ENCODE measurements around the gene MED17.
A peak's percentile ranks its signal among the peaks of the same experiment; 100 is the strongest.

MED17 gene

DNA sequence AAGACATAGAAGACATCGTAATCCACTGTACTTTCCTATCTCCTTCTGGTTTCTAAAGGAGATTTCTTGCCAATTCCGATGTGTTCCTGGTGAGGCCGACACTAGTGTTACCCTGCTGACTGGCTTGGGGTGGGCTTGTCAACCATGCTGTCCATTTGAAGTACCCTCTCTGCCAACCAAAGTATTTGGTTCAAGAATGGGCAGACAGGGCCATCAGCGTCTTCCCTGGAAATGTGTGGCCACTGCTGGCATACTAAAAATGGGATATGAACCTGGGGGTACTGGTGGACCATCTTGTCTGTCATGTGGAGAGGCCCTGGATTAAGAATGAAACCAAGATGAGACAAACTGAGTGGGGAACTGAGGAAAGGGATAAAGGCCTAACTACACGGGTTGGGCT, 68.2 kb downstream of the MED17 start:
- no peak for DNase-seq

DNA sequence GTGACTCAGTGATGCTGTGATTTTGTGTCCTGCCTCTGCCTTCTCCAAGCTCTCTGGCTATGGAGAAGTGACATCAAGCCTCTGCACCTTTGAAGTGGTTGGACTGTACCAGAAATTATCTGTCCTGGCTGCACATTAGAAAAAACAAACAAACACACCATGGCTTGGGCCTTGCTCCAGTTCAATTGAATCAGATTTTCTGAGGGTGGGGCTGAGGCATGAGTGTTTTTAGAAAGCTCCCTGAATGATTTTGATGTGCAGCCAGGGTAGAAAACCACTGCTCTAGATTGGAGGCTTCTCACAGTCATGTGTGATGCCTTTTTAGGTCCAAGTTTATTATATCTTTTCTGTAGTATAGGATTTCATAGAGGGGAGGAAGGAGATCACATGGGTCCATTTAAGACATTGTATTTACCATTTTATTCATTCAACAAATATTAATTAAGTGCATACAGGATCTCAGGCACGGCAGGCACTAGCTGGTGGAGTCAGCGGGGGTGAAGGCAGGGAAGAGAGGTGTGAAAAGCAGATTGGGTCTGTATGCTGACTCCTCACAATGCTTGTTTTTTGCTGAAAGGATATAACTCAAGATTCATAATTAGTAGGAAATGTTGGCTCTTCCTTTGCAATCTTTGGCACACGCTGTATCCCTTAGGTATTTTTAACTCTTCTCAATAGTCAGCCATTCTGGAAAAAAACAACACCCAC, 73.5 kb downstream of the MED17 start:
- DNase-seq, result peak in 1 of 14 donors; percentile 9

DNA sequence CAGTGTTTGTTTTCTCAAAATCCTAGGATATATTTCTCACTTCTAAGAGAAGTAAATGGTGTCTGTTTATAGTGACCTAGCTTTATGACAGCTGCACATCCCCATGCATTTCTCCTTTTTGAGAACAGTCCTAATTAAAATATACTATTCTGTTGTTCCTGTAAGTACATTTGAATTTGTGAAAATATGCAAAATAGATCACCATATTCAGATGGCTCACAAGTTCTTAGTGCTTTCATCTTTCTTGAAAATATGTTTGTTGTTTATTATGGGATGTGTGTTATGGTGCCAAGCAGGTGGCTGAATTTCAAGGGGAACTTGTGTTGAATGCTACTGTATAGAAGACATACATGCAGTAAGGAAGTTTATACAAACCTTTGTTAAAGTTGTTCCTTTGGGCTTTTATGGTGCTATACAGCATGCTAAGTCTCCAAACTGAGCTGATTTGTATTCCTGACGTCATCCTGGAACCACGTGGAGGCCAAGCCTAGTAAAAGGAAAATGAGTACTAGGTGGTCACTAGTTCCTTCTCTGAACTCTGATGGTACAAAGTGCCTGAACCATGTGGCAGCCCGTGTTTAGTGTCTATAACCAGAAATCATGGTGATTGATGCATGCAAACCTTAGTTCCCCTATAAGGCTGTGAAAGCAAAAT, 74.2 kb downstream of the MED17 start:
- DNase-seq, result no peak

DNA sequence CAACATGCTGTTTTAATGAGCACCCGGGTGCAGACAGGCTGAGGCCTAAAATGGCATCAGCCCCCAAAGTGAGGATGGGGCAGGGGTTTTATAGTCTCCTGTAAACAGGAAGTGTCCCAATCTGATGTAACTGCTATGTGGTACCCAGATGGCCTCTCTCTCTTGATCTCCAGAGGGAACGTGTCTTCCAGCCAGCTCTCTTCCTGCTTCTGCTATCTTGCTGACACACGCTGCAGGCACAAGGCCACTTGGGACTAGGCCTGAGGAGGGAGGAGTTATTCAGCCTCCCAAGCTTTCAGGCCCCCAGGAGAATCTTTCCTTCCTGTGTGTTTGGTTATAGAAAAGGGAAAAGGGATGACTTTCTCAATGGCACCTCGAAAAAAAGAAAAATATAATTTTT, 77.7 kb downstream of the MED17 start:
- DNase-seq, result no peak

All from C1 segment of cervical spinal cord (tissue), 14 donors.